HEK293 (cell line): ENCODE data around the gene DUSP6.

Source experiments
- CTCF ChIA-PET: fragments of 350-600 bp; formaldehyde crosslinking; extraction: SDS; loops from one replicate; lab custom pipeline; 2021; ENCODE audit warnings: antibody characterized with exemption; lab: Yijun Ruan, JAX
- POLR2A ChIA-PET: fragments of 300-600 bp; formaldehyde crosslinking; extraction: SDS; loops from one replicate; lab custom pipeline; 2020; ENCODE audit warnings: antibody characterized with exemption, inconsistent platforms; lab: Yijun Ruan, JAX
- H3K27ac ChIP-seq: fragments of 200-500 bp; sonication (Bioruptor generic); 2 replicates; pipeline ENCODE4 v1.5.1; 2014; ENCODE audit warnings: low read depth, low read length, control low read depth, inconsistent platforms; ENCODE audit errors: extremely low read depth
- H3K36me3 ChIP-seq, 2 experiments: fragments of 200-500 bp in 1 of 2; sonication (Bioruptor generic) in 1 of 2; 1 replicate in 1 of 2; 2 replicates in 1 of 2; pipeline ENCODE4 v1.5.1; 2014 to 2017; ENCODE audit warnings: inconsistent platforms in 2 of 2, low read length in 2 of 2; ENCODE audit not compliant: control insufficient read depth in 2 of 2, insufficient read depth in 1 of 2
- H3K4me1 ChIP-seq: fragments of 200-500 bp; sonication (Bioruptor generic); 2 replicates; pipeline ENCODE4 v1.5.1; 2014; ENCODE audit warnings: mild to moderate bottlenecking, low read length, inconsistent platforms; ENCODE audit not compliant: control insufficient read depth, insufficient read depth
- H3K4me3 ChIP-seq: 2 replicates; pipeline ENCODE4 v1.5.1; 2011; ENCODE audit warnings: low read depth, mild to moderate bottlenecking, control low read depth, low read length, moderate library complexity
- H3K9me3 ChIP-seq: fragments of 200-500 bp; sonication (Bioruptor generic); 2 replicates; pipeline ENCODE4 v1.5.1; 2014; ENCODE audit warnings: low read depth, low read length, inconsistent platforms; ENCODE audit not compliant: control insufficient read depth, insufficient read depth
- GLIS2 ChIP-seq: fragments of 450-650 bp; formaldehyde crosslinking; IDR thresholded peaks from 2 replicates; pipeline ENCODE4 v1.5.1; 2016; ENCODE audit warnings: missing biosample characterization, missing genetic modification characterization
- IKZF3 ChIP-seq: fragments of 450-650 bp; IDR thresholded peaks from 2 replicates; pipeline ENCODE4 v1.5.0; 2018; ENCODE audit warnings: missing biosample characterization, mild to moderate bottlenecking, missing genetic modification characterization, moderate library complexity
- KLF1 ChIP-seq: fragments of 450-650 bp; formaldehyde crosslinking; IDR thresholded peaks from 2 replicates; pipeline ENCODE4 v1.5.1; 2016; ENCODE audit warnings: missing biosample characterization, missing genetic modification characterization
- KLF10 ChIP-seq: fragments of 450-650 bp; IDR thresholded peaks from 2 replicates; pipeline ENCODE4 v1.5.1; 2018; ENCODE audit warnings: missing biosample characterization, mild to moderate bottlenecking, missing genetic modification characterization
- KLF8 ChIP-seq: fragments of 450-650 bp; formaldehyde crosslinking; IDR thresholded peaks from 2 replicates; pipeline ENCODE4 v1.5.1; 2016; ENCODE audit warnings: missing biosample characterization, missing genetic modification characterization
- RBAK ChIP-seq: fragments of 450-650 bp; formaldehyde crosslinking; IDR thresholded peaks from 2 replicates; pipeline ENCODE4 v1.5.1; 2016; ENCODE audit warnings: missing biosample characterization, missing genetic modification characterization
- SCRT2 ChIP-seq: fragments of 450-650 bp; formaldehyde crosslinking; IDR thresholded peaks from 2 replicates; pipeline ENCODE4 v1.5.1; 2016; ENCODE audit warnings: missing biosample characterization, missing genetic modification characterization
- WT1 ChIP-seq: fragments of 450-650 bp; formaldehyde crosslinking; IDR thresholded peaks from 2 replicates; pipeline ENCODE4 v1.5.1; 2016; ENCODE audit warnings: missing biosample characterization, missing genetic modification characterization
- YY1 ChIP-seq: fragments of 450-650 bp; formaldehyde crosslinking; IDR thresholded peaks from 2 replicates; pipeline ENCODE4 v1.5.1; 2018; ENCODE audit warnings: missing biosample characterization, missing genetic modification characterization
- ZBTB17 ChIP-seq: fragments of 450-650 bp; formaldehyde crosslinking; IDR thresholded peaks from 2 replicates; pipeline ENCODE4 v1.5.1; 2016; ENCODE audit warnings: missing biosample characterization, missing genetic modification characterization
- ZEB2 ChIP-seq: fragments of 450-650 bp; formaldehyde crosslinking; IDR thresholded peaks from 2 replicates; pipeline ENCODE4 v1.5.1; 2016; ENCODE audit warnings: missing biosample characterization, missing genetic modification characterization
- ZFHX2 ChIP-seq: fragments of 450-650 bp; formaldehyde crosslinking; conservative IDR thresholded peaks from 2 replicates; pipeline ENCODE4 v1.5.1; 2016; ENCODE audit warnings: missing biosample characterization, missing genetic modification characterization
- ZIC2 ChIP-seq: fragments of 450-650 bp; formaldehyde crosslinking; IDR thresholded peaks from 2 replicates; pipeline ENCODE4 v1.5.1; 2016; ENCODE audit warnings: missing biosample characterization, missing genetic modification characterization
- ZNF121 ChIP-seq: fragments of 450-650 bp; formaldehyde crosslinking; IDR thresholded peaks from 2 replicates; pipeline ENCODE4 v1.5.1; 2016; ENCODE audit warnings: missing biosample characterization, missing genetic modification characterization
- ZNF184 ChIP-seq: fragments of 450-650 bp; IDR thresholded peaks from 2 replicates; pipeline ENCODE4 v1.5.1; 2018; ENCODE audit warnings: missing biosample characterization, mild to moderate bottlenecking, missing genetic modification characterization
- ZNF223 ChIP-seq: fragments of 450-650 bp; formaldehyde crosslinking; IDR thresholded peaks from 2 replicates; pipeline ENCODE4 v1.5.1; 2016; ENCODE audit warnings: missing biosample characterization, missing genetic modification characterization
- ZNF266 ChIP-seq: fragments of 450-650 bp; formaldehyde crosslinking; IDR thresholded peaks from 2 replicates; pipeline ENCODE4 v1.5.1; 2016; ENCODE audit warnings: missing biosample characterization, missing genetic modification characterization, low read depth
- ZNF302 ChIP-seq: fragments of 450-650 bp; formaldehyde crosslinking; IDR thresholded peaks from 2 replicates; pipeline ENCODE4 v1.5.1; 2016; ENCODE audit warnings: missing biosample characterization, missing genetic modification characterization, low read depth
- ZNF324 ChIP-seq: fragments of 450-650 bp; formaldehyde crosslinking; IDR thresholded peaks from 2 replicates; pipeline ENCODE4 v1.5.1; 2016; ENCODE audit warnings: missing biosample characterization, missing genetic modification characterization
- ZNF341 ChIP-seq: fragments of 450-650 bp; formaldehyde crosslinking; IDR thresholded peaks from 2 replicates; pipeline ENCODE4; 2016; ENCODE audit warnings: low read depth, missing biosample characterization, missing genetic modification characterization
- ZNF404 ChIP-seq: fragments of 450-650 bp; formaldehyde crosslinking; IDR thresholded peaks from 2 replicates; pipeline ENCODE4 v1.5.1; 2017; ENCODE audit warnings: missing biosample characterization, missing genetic modification characterization
- ZNF521 ChIP-seq: fragments of 450-650 bp; formaldehyde crosslinking; IDR thresholded peaks from 2 replicates; pipeline ENCODE4 v1.5.1; 2017; ENCODE audit warnings: missing biosample characterization, mild to moderate bottlenecking, missing genetic modification characterization
- ZNF660 ChIP-seq: fragments of 450-650 bp; IDR thresholded peaks from 2 replicates; pipeline ENCODE4 v1.5.1; 2018; ENCODE audit warnings: missing biosample characterization, mild to moderate bottlenecking, missing genetic modification characterization
- ZSCAN30 ChIP-seq: fragments of 450-650 bp; IDR thresholded peaks from 2 replicates; pipeline ENCODE4 v1.5.1; 2018; ENCODE audit warnings: missing biosample characterization, mild to moderate bottlenecking, missing genetic modification characterization, moderate library complexity
- TF ChIP-seq, protein P1 (sequence below): fragments of 450-650 bp; formaldehyde crosslinking; conservative IDR thresholded peaks from 2 replicates; pipeline ENCODE4 v1.5.1; 2016; ENCODE audit warnings: low read depth, missing biosample characterization, missing genetic modification characterization

The DUSP6 gene

DNA sequence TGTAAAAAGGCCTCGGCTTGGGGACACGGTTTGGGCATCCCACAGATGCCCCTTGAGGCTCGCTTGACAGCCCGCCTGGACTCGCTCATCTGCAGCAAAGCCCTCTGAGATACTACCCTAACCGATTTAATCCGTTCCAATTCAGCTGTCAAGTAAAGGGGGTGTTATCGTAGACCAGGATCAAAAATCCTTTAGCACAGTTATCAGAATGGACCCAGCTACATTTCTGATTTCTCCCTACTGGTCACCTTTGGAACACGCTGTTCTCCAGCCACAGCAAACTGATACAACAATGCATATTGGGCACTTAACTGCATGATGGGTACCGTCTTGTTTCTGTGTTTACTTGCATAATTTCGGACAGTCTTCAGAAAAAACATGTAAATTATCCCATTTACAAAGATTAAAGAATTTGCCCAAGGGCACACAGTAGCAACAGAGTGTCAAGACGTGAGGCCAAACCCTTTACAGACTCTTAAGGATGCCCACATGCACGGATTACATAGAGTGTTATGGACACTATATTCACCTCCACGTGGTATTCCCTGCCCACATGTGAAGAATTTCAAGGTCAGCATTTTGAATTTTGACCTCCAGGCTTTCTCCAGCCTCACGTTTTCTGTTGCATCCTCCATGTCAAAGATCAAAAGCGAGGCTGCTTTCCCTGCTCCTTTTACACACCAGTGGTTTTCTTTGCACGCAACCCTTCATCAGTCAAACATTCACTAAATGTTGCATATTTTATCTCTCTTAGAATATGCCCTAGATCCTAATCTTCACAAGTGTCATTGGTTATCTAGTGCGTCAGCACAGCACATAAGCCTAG is 3.2 kb upstream of the DUSP6 start:
- Histone ChIP-seq H3K4me3 (no peak overlapping the region), H3K4me1 (peaks cover 16% of the 10 kb centered on the region), H3K36me3 (no peaks in the 10 kb centered on the region), H3K27ac (no peak overlapping the region), H3K9me3 (no peaks in the 10 kb centered on the region)
- ChIA-PET CTCF (no interaction called here), POLR2A (no interaction called here)
- TF ChIP-seq KLF10, result no peak
- TF ChIP-seq, protein P1, sequence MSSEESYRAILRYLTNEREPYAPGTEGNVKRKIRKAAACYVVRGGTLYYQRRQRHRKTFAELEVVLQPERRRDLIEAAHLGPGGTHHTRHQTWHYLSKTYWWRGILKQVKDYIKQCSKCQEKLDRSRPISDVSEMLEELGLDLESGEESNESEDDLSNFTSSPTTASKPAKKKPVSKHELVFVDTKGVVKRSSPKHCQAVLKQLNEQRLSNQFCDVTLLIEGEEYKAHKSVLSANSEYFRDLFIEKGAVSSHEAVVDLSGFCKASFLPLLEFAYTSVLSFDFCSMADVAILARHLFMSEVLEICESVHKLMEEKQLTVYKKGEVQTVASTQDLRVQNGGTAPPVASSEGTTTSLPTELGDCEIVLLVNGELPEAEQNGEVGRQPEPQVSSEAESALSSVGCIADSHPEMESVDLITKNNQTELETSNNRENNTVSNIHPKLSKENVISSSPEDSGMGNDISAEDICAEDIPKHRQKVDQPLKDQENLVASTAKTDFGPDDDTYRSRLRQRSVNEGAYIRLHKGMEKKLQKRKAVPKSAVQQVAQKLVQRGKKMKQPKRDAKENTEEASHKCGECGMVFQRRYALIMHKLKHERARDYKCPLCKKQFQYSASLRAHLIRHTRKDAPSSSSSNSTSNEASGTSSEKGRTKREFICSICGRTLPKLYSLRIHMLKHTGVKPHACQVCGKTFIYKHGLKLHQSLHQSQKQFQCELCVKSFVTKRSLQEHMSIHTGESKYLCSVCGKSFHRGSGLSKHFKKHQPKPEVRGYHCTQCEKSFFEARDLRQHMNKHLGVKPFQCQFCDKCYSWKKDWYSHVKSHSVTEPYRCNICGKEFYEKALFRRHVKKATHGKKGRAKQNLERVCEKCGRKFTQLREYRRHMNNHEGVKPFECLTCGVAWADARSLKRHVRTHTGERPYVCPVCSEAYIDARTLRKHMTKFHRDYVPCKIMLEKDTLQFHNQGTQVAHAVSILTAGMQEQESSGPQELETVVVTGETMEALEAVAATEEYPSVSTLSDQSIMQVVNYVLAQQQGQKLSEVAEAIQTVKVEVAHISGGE (tag by site-specific recombination), result no peak
- no peak for TF ChIP-seq ZNF266 (tag by site-specific recombination)
- TF ChIP-seq KLF1 (tag by site-specific recombination), result no peak
- TF ChIP-seq ZNF302, result no peak
- no peak for TF ChIP-seq RBAK (tag by site-specific recombination)
- no peak for TF ChIP-seq ZNF324
- TF ChIP-seq, all 188 proteins: peak for 0

DNA sequence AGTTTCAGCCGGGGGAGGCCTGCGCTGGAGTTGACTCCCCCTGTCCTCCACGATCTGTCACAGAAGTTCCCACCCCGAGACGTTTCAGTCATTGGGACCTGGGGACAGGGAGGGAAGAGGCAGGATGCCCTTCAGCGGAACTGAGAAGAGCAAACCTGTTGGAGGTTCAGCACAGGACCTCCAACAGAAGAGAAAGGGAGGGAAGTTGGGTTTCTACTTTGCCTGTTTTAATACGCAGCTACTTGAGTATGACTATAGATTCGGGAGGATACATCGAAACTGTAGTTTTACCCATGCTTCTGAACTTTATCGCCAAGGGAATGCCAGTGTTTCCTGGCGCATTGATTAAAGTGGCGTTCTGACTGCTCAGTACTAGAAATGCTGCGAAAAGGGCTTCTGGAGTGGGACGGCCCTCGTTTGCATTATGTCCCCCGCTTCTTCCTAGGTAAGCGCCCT is 2.3 kb upstream of the DUSP6 start:
- ChIA-PET POLR2A (interaction anchor here (0.7 kb wide), 1 partner anchor 170 kb away, joined by 4 read pairs; the partner anchor contains the start of gene GALNT4), CTCF (no interaction called here)
- Histone ChIP-seq H3K4me1 (peaks cover 23% of the 10 kb centered on the region), H3K36me3 (no peaks in the 10 kb centered on the region), H3K4me3 (peak overlapping the region; percentile 69), H3K27ac (peak overlapping the region; percentile 96), H3K9me3 (no peaks in the 10 kb centered on the region)
- TF ChIP-seq IKZF3 (tag by site-specific recombination) (no peak), ZBTB17 (0 out of 2 replicates have a peak, but pooled peaks have one; percentile 9)

DNA sequence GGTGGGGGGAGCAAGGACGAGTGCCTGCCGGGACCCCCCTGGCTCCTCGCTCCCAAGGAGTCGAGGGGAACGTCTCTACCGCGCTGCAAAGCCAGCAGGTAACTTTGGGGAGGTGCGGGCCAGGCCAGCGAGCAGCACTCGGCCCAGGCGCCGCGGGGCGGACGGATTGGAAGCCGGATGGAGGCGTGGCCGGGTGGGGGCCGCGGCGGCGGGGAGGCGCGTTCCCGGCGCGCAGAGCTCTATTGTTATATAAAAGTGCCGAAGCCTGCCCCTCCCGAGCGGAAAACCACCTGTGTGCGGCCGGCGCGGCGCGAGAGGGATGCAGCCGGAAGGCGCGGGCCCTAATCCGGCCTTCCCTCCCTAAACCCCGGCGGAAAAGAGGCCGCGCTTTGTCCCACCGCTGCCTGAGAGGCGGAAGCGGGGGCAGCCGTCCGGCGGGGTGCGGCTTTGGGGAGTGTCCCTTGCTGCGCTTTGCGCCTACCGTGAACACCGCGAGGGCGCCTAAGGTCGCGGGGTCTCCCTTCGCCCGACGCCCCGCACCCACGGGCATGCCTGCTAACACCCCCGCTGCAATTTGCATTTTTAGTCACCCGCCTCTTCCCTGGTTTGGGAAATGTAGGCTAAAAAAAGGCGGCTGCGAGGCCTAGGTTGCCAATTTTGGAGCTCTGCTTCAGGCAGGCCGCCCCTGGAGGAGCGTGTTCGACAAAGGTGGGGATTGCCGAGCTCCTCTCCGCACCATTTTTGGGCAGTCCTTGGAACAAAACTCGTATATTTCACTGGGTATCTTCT is 1.7 kb upstream of the DUSP6 start:
- peak overlapping the region; percentile 96 for H3K27ac ChIP-seq
- H3K36me3 ChIP-seq, result peaks cover 0 to 4% of the 10 kb centered on the region in 2 experiments; a peak in 1 of 3 replicates
- peaks cover 26% of the 10 kb centered on the region for H3K4me1 ChIP-seq
- CTCF ChIA-PET, result no interaction called here
- peak overlapping the region; percentile 69 for H3K4me3 ChIP-seq
- POLR2A ChIA-PET, result interaction anchor here (0.7 to 1.6 kb wide), 3 partner anchors 100 to 171 kb away, joined by 4 to 5 read pairs (median 4); partner anchors contain the start of gene GALNT4
- no peaks in the 10 kb centered on the region for H3K9me3 ChIP-seq
- TF ChIP-seq ZNF521 (no peak), KLF1 (tag by site-specific recombination) (no peak; the same call in 1 of the 2 replicates), ZNF121 (tag by site-specific recombination) (0 out of 2 replicates have a peak, but pooled peaks have one; percentile 43), ZNF660 (no peak; the same call in 1 of the 2 replicates), ZSCAN30 (tag by site-specific recombination) (peak; percentile 65), YY1 (peak; percentile 7; the same call in 1 of the 2 replicates), ZNF341 (tag by site-specific recombination) (peak; percentile 96), ZIC2 (tag by site-specific recombination) (peak; percentile 48; the same call in 1 of the 2 replicates), ZFHX2 (peak; percentile 97), SCRT2 (tag by site-specific recombination) (peak; percentile 97), ZNF184 (tag by site-specific recombination) (no peak), GLIS2 (tag by site-specific recombination) (peak; percentile 41), KLF8 (tag by site-specific recombination) (peak; percentile 45; the same call in 1 of the 2 replicates), WT1 (tag by site-specific recombination) (peak; percentile 57), ZNF404 (tag by site-specific recombination) (no peak), ZEB2 (0 out of 2 replicates have a peak, but pooled peaks have one; percentile 21), ZNF223 (tag by site-specific recombination) (peak; percentile 76; the same call in 1 of the 2 replicates)
